HG03457 (cell line): ENCODE measurements around the gene PRR15L.

Experiments
- ATAC-seq: cut with Tn5 transposase; IDR thresholded peaks from one replicate; pipeline ENCODE4 v1.9.1; 2021; ENCODE audit warnings: moderate number of reproducible peaks; ENCODE audit not compliant: unreplicated experiment

PRR15L gene

DNA sequence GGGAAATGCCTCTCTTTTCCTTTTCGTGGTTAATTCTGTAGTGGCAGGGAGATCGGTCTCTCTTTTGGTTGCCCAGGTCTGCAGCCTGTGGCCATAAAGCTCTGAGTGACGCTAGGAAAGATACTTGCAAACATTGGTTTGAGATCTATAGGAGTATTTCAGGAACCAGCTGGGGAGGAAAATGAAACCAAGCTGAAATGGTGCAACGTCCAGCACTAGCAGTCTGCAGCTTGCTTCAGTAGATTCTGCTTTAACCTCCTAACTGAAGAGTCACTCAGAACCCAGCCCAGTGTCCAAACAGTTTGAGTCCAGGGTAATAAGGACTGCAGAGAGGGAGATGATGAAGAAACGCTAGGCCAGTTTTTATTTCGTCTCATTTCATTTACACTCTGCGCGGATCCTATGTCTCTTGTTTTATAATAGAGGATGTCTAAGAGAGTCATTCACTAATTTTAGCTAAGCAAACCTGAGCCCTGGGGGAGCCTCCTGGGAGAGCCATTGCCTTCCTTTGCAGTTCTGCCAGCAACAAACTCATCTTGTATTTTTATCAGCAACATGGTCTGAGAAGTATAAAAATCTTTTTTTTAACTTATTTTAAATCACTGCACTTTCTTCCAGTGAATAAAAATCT lies 49.6 kb downstream of the PRR15L start:
- ATAC-seq: no peak

DNA sequence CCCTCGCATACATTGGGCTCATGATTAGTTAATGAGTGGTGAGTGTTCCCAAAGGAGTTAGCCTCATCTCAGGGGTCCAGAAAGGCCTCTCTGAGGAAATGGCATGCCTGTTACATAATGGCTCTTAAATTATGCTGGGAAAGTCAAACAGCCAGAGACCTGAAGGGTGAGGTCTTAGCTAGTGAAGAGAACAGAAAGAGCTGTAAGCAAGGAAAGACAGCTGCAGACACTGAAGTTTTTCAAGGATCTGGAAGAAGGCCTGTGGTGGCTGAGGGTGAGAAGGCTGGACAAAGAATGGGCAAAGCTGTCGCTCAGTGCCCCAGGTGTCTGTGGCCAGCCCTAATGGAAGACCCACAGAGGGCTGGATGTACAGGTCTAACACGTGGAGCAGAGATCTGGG lies 51.2 kb downstream of the PRR15L start:
- no peak for ATAC-seq

DNA sequence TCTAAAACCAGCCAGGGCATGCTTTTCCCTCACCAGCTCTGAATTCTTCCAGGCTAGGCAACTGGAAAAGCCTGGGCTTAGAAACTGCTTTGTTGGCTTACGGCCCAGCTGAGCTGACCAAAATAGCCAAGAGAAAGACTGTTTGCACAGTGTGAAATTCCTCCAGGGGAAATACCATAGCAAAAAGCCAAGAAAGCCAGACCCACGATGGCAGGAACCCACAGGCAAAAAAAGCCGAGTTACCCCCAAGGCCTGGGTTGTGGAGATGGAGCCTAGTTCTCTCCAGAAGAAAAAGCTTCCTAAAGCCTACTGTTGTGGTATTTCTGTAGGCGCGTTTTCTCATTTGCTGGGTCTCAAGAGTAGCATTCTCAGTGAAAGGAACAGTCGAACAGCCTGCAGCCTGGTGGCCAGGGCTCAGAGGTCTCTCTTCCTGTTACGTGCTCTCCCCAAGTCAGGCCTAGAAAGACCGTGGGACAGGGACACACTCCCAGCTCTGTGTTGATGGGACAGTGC lies 52.4 kb downstream of the PRR15L start:
- ATAC-seq: no peak

DNA sequence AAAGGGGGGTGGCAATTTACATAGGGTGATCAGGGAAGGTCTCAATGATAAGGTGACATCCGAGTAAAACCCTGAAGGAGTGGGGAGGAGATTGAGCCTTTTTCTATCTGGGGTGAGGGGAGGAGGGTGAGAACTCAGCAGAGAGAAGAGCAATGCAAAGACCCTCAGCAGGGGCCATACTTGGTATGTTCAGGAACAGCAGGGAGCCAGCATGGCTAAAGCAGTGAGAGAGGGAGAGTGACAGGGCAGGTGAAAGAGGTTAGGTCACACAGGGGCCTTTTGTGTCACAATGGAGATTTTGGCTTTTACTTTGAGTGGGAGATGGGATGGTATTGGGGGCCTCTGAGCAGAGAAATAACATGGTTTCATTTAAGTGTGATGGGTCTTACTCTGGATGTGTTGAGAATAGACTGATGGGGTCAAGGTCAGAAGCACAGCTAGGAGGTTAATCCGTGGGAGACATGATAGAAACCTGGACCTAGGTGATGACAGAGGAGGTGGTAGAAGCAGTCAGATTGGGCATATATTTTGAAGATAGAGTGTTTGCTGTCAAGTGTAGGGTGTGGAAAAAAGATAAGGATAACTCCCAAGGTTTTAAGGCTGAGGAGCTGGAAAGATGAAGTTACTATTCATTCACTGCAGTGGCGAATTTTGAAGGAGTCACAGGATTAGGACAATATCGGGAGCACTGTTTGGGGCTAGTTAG lies 55.5 kb downstream of the PRR15L start:
- ATAC-seq: no peak
